ENCODE measurements around the gene ABO.

Gene ABO

DNA sequence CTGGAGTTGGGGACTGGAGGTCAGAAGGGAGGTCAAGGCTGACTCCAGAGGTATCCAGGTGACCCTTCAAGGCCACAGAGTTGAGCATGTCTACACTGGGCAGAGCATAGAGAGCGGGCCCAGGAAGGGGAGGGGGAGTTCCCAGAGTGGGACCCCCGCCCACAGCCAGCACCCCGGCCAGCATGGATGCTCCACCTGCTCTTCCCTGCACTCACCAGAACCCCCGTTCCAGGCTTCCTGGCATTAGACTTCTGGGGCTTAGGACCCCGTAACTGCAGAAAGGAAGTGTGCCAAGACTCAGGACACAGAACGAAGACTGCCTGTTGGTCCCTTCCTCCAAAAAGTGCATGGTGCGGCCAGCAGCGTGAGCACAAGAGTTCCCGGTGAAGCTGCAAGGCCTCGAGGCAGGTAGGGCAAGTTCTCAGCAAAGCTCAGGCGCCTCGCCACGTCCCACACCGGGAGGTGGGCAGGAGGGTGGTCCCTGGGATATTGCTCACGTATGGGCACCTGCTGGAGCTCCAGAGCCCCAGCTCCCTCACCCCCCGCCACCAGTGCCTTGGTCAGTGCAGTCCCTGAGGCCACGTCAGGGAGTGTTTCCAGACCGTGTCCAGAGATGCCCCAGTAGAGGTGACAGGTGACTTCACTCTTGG is 13.8 kb downstream of the ABO start:
- DNase-seq, result peak in 1 of 2 donors; percentile 54

GRCh38 chr9:133260334-133261102 is 14.5 kb downstream of the ABO start:
- Histone ChIP-seq H3K4me1 (no peaks in the 10 kb centered on the region), H3K27ac (no peak overlapping the region), H3K36me3 (no peaks in the 10 kb centered on the region), H3K27me3 (peaks cover 0 to 14% of the 10 kb centered on the region in 2 donors), H3K9me3 (no peaks in the 10 kb centered on the region), H3K4me3 (no peak overlapping the region)
- TF ChIP-seq CTCF (IDR thresholded peaks at IDR 0.05), result no peak
- DNase-seq, result peak in 1 of 2 donors; percentile 59
- intact Hi-C loops (cut with DNase I; ENCODE audit: low total_unique reads), result no loop called here

More for the DNA sequence above, 13.8 kb downstream of the ABO start:
- Histone ChIP-seq H3K27me3 (peaks cover 0 to 14% of the 10 kb centered on the region in 2 donors), H3K36me3 (no peaks in the 10 kb centered on the region), H3K9me3 (no peaks in the 10 kb centered on the region), H3K27ac (no peak overlapping the region), H3K4me1 (no peaks in the 10 kb centered on the region), H3K4me3 (no peak overlapping the region)
- TF ChIP-seq CTCF (IDR thresholded peaks at IDR 0.05), result no peak
- intact Hi-C loops (cut with DNase I; ENCODE audit: low total_unique reads), result no loop called here

DNA sequence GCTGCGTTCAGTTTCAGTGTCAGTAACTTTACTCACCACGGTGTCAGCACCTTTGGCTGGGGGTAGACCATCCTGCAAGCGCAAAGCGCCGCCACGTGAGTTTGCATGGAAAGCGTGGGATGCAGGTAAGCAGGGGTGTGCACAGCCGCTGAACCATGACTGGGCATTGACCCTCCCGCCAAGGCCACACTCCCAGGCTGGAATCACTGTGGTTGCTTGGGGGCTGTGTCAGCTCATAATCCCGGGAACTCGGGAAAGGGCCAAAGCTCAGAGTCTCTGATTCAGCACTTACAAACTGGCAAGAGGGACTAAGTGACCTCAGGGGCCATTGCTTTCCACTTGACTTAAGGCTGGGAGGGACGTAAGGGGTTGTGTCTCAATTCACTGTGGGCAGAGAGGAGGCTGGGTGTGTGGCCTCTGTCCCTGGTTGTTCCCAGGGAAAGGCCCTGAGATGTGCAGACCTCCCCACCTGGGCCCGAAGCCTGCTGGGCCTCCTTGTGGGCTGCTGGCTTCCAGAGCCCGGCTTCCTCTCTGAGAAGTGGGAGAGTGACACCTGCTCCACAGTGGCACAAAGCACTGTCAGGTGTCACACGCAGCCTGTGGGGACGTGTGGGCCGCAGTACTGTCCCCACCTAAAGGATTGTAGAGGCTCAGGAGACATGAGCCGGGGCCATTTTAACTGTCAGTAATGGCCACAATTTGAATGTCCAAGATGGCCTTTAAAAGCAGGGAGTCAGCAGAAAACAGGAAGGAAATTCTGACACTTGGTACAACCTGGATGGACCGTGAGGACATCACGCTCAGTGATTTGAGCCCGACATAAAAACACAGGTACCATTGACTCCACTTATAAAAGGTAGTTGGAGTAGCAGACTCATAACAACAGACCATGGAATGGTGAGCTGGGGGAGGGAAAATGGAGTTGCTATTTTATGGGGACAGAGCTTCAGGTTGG is 16.7 kb downstream of the ABO start:
- no peak for DNase-seq
- no peak overlapping the region for H3K4me3 ChIP-seq
- H3K27ac ChIP-seq, result no peak overlapping the region
- H3K9me3 ChIP-seq, result peaks cover 0 to 6% (median 0%) of the 10 kb centered on the region in 3 donors
- H3K36me3 ChIP-seq, result no peaks in the 10 kb centered on the region
- intact Hi-C loops (cut with DNase I; ENCODE audit: low total_unique reads), result no loop called here
- peaks cover 0 to 12% of the 10 kb centered on the region in 2 donors for H3K27me3 ChIP-seq
- no peaks in the 10 kb centered on the region for H3K4me1 ChIP-seq
- no peak for TF ChIP-seq CTCF (IDR thresholded peaks at IDR 0.05)

DNA sequence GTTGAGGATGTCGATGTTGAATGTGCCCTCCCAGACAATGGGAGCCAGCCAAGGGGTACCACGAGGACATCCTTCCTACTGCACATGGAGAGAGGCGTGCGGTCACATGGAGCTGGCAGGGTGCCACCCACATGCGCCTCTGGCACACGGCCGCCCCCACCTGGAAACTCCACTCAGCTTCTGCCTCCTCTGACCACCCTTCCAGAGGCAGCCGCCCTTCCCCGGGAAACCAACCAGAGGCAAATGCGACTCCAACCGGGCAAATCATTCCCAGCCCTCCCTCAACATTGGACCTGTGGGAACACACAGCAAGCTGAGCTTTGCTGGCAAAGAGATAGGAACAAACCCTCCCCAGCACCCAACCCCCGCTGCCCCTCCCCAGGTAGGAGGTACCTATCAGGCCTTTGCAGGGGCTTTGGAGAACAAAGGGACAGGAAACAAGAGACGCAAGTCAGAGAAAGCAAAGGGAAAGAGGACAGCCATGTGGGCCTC is 17.5 kb downstream of the ABO start:
- Histone ChIP-seq H3K4me3 (no peak overlapping the region), H3K27ac (no peak overlapping the region), H3K36me3 (no peaks in the 10 kb centered on the region), H3K27me3 (peaks cover 0 to 12% of the 10 kb centered on the region in 2 donors), H3K9me3 (peaks cover 0 to 6% (median 0%) of the 10 kb centered on the region in 3 donors), H3K4me1 (no peaks in the 10 kb centered on the region)
- intact Hi-C loops (cut with DNase I; ENCODE audit: low total_unique reads), result no loop called here
- DNase-seq, result no peak
- TF ChIP-seq CTCF (IDR thresholded peaks at IDR 0.05), result no peak

GRCh38 chr9:133256686-133257091 is 18.3 kb downstream of the ABO start:
- Histone ChIP-seq H3K4me3 (no peak overlapping the region), H3K27me3 (peaks cover 0 to 6% of the 10 kb centered on the region in 2 donors), H3K27ac (no peak overlapping the region), H3K9me3 (peaks cover 0 to 6% (median 0%) of the 10 kb centered on the region in 3 donors), H3K36me3 (no peaks in the 10 kb centered on the region), H3K4me1 (no peaks in the 10 kb centered on the region)
- no peak for DNase-seq
- intact Hi-C loops (cut with DNase I; ENCODE audit: low total_unique reads), result no loop called here
- TF ChIP-seq CTCF (IDR thresholded peaks at IDR 0.05), result no peak
